HEK293T (cell line): ENCODE measurements around the gene NOSTRIN.

Source experiments
- CTCF ChIA-PET: fragments of 350-600 bp; formaldehyde crosslinking; extraction: SDS; loops from one replicate; lab custom pipeline; 2021; ENCODE audit warnings: antibody characterized with exemption, inconsistent platforms; lab: Yijun Ruan, JAX
- POLR2A ChIA-PET: fragments of 350-600 bp; formaldehyde crosslinking; extraction: SDS; loops from one replicate; lab custom pipeline; 2020; ENCODE audit warnings: antibody characterized with exemption, inconsistent platforms; lab: Yijun Ruan, JAX
- DNase-seq: peaks from one replicate; pipeline ENCODE4 v3.0.0; 2012; ENCODE audit warnings: mixed read lengths; ENCODE audit errors: extremely low spot score
- ARNT ChIP-seq: fragments of 450-650 bp; IDR thresholded peaks from 2 replicates; pipeline ENCODE4 v1.6.1; 2017; ENCODE audit warnings: mild to moderate bottlenecking
- BHLHE40 ChIP-seq: fragments of 450-650 bp; IDR thresholded peaks from 2 replicates; pipeline ENCODE4 v1.6.1; 2016; ENCODE audit warnings: mild to moderate bottlenecking, moderate library complexity, borderline replicate concordance
- CTBP1 ChIP-seq: fragments of 450-650 bp; IDR thresholded peaks from 2 replicates; pipeline ENCODE4 v1.6.1; 2016; ENCODE audit warnings: borderline replicate concordance
- ELF4 ChIP-seq: fragments of 450-650 bp; IDR thresholded peaks from 2 replicates; pipeline ENCODE4 v1.6.1; 2017; ENCODE audit warnings: antibody characterized with exemption
- FOXA1 ChIP-seq: fragments of 450-650 bp; IDR thresholded peaks from 2 replicates; pipeline ENCODE4 v1.6.1; 2016; ENCODE audit warnings: mild to moderate bottlenecking
- FOXK2 ChIP-seq: fragments of 450-650 bp; IDR thresholded peaks from 2 replicates; pipeline ENCODE4 v1.6.1; 2016; ENCODE audit warnings: mild to moderate bottlenecking
- FOXM1 ChIP-seq: fragments of 450-650 bp; IDR thresholded peaks from 2 replicates; pipeline ENCODE4 v1.6.1; 2017; ENCODE audit warnings: mild to moderate bottlenecking, borderline replicate concordance
- HDGF ChIP-seq: fragments of 450-650 bp; IDR thresholded peaks from 2 replicates; pipeline ENCODE4 v1.6.1; 2017; ENCODE audit warnings: antibody characterized with exemption, borderline replicate concordance
- L3MBTL2 ChIP-seq: fragments of 450-650 bp; conservative IDR thresholded peaks from 2 replicates; pipeline ENCODE4 v1.6.1; 2016; ENCODE audit warnings: mild to moderate bottlenecking
- LEF1 ChIP-seq: fragments of 450-650 bp; IDR thresholded peaks from 2 replicates; pipeline ENCODE4 v1.6.1; 2017; ENCODE audit warnings: mild to moderate bottlenecking, borderline replicate concordance
- NFRKB ChIP-seq: fragments of 450-650 bp; IDR thresholded peaks from 2 replicates; pipeline ENCODE4 v1.6.1; 2016; ENCODE audit warnings: mild to moderate bottlenecking, moderate library complexity
- PKNOX1 ChIP-seq: fragments of 450-650 bp; IDR thresholded peaks from 2 replicates; pipeline ENCODE4 v1.6.1; 2016
- SP1 ChIP-seq: fragments of 450-650 bp; IDR thresholded peaks from 2 replicates; pipeline ENCODE4 v1.6.1; 2017
- SUZ12 ChIP-seq: fragments of 450-650 bp; IDR thresholded peaks from 2 replicates; pipeline ENCODE4 v1.6.1; 2016; ENCODE audit warnings: mild to moderate bottlenecking
- TARDBP ChIP-seq: fragments of 450-650 bp; IDR thresholded peaks from 2 replicates; pipeline ENCODE4 v1.6.1; 2016
- ZNF384 ChIP-seq: fragments of 450-650 bp; IDR thresholded peaks from 2 replicates; pipeline ENCODE4 v1.6.1; 2016

Gene NOSTRIN

GRCh38 chr2:168802859-168803725, 655 bp downstream of the NOSTRIN start:
- ChIA-PET CTCF (no interaction called here), POLR2A (no interaction called here)
- DNase-seq: no peak
- TF ChIP-seq FOXK2 (no peak), HDGF (no peak), SP1 (no peak), NFRKB (no peak), TARDBP (no peak), ZNF384 (no peak), FOXM1 (no peak), CTBP1 (no peak), L3MBTL2 (no peak), ARNT (no peak), LEF1 (no peak), BHLHE40 (no peak)

- TF ChIP-seq LEF1 (no peak), FOXM1 (no peak), TARDBP (no peak), PKNOX1 (no peak), FOXK2 (no peak), CTBP1 (no peak), SP1 (no peak), FOXA1 (no peak)
- ChIA-PET POLR2A (no interaction called here), CTCF (no interaction called here)
- DNase-seq: no peak
Measured at GRCh38 chr2:168804214-168804613, 1.8 kb downstream of the NOSTRIN start.

- ChIA-PET CTCF (no interaction called here), POLR2A (no interaction called here)
- DNase-seq: no peak
- TF ChIP-seq SP1 (no peak), FOXM1 (no peak), HDGF (no peak), BHLHE40 (no peak), FOXK2 (no peak), ARNT (no peak)
Measured at GRCh38 chr2:168805615-168806014, 3.2 kb downstream of the NOSTRIN start.

- CTCF ChIA-PET: no interaction called here
- DNase-seq: no peak
- POLR2A ChIA-PET: no interaction called here
- TF ChIP-seq SUZ12 (no peak), BHLHE40 (no peak), FOXK2 (no peak), FOXM1 (no peak), NFRKB (no peak), SP1 (no peak), ZNF384 (no peak), LEF1 (no peak), CTBP1 (no peak), TARDBP (no peak), L3MBTL2 (no peak), FOXA1 (no peak), HDGF (no peak)
Measured at GRCh38 chr2:168809537-168809936, 7.1 kb downstream of the NOSTRIN start.

- DNase-seq: no peak
- TF ChIP-seq SP1: no peak
- no peak for TF ChIP-seq ELF4
- ChIA-PET POLR2A (no interaction called here), CTCF (no interaction called here)
Measured at GRCh38 chr2:168810235-168810634, 7.8 kb downstream of the NOSTRIN start.

- POLR2A ChIA-PET: no interaction called here
- no peak for DNase-seq
- CTCF ChIA-PET: no interaction called here
- no peak for TF ChIP-seq ELF4
- TF ChIP-seq BHLHE40: no peak
- TF ChIP-seq ZNF384: no peak
- TF ChIP-seq HDGF: no peak
- no peak for TF ChIP-seq FOXM1
- no peak for TF ChIP-seq SP1
- no peak for TF ChIP-seq ARNT
- no peak for TF ChIP-seq TARDBP
- no peak for TF ChIP-seq L3MBTL2
- no peak for TF ChIP-seq SUZ12
Measured at GRCh38 chr2:168811696-168812095, 9.3 kb downstream of the NOSTRIN start.

GRCh38 chr2:168814046-168814445, 11.6 kb downstream of the NOSTRIN start:
- DNase-seq: no peak
- no peak for TF ChIP-seq FOXM1
- no peak for TF ChIP-seq L3MBTL2
- TF ChIP-seq SUZ12: no peak
- TF ChIP-seq LEF1: no peak
- no peak for TF ChIP-seq PKNOX1
- TF ChIP-seq BHLHE40: no peak
- TF ChIP-seq NFRKB: no peak
- no peak for TF ChIP-seq ELF4
- no peak for TF ChIP-seq HDGF
- TF ChIP-seq TARDBP: no peak
- no peak for TF ChIP-seq SP1
- no peak for TF ChIP-seq ARNT
- TF ChIP-seq ZNF384: no peak
- TF ChIP-seq FOXA1: no peak
- no peak for TF ChIP-seq CTBP1
- TF ChIP-seq FOXK2: no peak
- ChIA-PET POLR2A (no interaction called here), CTCF (no interaction called here)
